CD4-positive, alpha-beta T cell treated with Interferon gamma for 1 hour (primary cell): ENCODE data around the gene NTRK3.
"Not testable (repeated sequence)": the region's sequence is repeated elsewhere in the genome, so short reads cannot be mapped to it uniquely, and the experiment has no call there.

ENCODE experiments used
- DNase-seq: peaks from one replicate; pipeline ENCODE4 v3.0.0-alpha.2; 2020

The NTRK3 gene

DNA sequence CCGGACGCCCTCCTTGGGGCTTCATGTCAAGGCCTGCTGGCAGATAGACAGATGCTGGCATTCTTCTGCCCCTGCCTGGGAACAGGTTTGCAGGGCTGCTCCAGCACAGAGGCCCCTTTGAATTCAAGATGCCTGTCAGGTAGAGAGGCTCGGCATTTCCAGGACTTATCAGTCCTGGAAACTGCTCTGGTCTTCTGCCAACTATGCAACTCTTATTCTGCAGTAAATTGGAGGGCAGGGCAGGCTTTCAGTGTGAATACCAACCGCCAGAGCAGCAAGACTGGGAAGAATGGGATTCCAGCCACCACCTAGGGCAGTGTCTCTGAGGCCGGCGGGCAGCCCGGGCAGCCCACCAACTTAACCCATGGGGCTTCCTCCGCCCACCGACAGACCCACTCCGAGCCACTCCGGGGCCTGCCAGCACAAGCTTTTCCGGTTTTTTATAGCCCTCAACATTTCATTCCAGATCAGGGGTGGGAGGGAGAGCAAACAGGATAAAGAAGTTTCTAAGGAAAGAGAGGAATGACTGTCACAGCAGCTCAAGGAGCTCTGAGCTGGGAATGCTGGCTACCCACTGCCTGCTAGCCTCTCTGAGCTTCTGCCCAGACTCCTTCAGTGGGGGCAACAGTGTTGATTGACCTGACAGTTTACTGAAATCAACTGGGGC is 140.9 kb downstream of the NTRK3 start:
- no peak for DNase-seq

DNA sequence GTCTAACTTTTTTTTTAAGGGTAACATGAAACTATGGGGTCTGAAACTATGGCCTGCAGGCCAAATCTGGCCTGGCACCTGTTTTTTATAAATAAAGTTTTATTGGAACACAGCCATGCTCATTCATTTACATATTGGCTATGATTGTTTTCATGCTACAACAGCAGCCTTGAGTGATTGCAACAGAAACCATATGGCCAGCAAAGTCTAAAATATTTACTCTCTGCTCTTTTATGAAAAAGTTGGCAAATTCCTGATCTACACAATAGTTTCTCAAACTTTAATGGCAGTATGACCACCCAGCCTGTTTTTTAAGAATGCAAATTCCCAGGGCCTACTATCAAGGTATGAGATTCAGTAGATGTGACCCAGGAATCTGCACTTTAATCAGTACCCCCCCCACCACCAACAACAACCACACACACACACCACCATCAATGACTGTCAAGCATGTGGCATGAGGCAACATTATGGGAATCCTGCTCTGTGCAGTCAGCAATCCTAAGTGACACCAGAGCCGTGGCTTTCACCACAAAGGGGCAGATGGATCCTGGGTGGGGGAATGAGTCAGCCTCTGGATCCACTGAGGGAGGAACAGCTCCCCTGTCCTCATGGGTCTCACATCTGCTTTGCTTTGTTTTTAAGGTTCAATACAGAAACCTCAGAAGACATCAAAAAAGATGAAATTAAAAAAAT is 142.8 kb downstream of the NTRK3 start:
- no peak for DNase-seq

- no peak for DNase-seq
These were observed 147.5 kb downstream of the NTRK3 start for GRCh38 chr15:88108991-88109390.

GRCh38 chr15:88108477-88108876 is 148.1 kb downstream of the NTRK3 start:
- no peak for DNase-seq

DNA sequence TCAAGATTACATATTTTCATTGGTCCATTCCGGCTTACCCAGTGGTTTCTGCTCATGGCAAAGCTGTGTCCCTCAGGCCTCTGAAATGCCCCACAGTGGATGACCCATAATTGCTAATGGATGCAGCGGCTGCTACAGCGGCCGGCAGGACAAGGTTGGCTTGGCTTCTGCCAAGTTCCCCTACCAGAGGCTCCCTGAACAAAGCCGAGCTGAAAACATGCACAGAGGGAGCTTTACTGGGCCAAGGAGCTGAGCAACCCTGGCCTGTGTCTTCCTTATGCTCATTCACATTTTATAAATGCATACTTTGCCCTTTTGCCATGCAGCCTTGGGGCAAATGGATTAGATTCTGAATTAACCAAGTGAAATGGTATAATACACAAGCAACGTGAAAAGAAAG is 150.5 kb downstream of the NTRK3 start:
- no peak for DNase-seq

DNA sequence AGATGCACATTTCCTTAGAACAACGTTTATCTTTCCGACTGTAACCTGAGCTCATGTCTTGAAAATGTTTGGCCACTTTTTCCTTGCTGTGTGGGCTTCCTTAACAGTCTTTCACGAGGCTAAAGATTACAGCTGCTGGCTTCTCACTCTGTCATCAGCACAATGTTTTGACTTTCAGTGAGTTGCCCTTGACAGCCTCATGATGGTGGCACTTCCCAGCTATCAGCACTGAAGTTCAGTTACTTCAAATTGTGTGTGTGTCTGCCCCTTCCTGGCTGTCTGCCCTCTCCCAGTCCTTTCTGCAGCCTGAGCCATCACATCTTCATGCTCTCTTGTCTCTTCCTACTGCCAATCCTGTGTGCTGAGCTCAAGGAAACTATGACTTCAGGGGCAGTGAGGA is 152.2 kb downstream of the NTRK3 start:
- no peak for DNase-seq

GRCh38 chr15:88100181-88100580 is 156.4 kb downstream of the NTRK3 start:
- no peak for DNase-seq

GRCh38 chr15:88098361-88098760 is 158.2 kb downstream of the NTRK3 start:
- no peak for DNase-seq

DNA sequence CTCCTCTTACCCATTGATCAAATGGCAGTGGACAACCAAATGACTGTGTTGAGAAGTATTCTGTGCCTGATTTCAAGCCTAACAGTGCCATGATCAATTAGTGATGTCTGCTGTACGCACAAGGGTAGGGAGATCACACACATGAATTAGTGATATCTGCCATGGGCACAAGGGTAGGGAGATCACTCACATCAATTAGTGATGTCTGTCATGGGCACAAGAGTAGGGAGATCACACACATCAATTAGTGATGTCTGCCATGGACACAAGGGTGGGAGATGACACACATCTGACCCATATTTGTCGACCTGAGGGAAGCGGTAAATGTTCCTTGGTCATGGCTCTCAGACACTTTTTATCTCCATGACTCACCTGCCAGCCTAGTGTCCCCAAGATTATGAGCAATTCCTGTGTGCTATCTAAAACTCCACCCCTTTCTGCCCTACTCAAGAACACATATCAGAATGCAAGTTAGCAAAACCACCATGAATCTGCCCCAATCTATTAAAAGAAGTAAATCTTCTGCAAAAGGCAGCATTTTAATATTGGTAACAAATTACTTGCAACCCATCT is 165.0 kb downstream of the NTRK3 start:
- DNase-seq, result no peak

GRCh38 chr15:88090481-88091011 is 166.0 kb downstream of the NTRK3 start:
- DNase-seq, result no peak

DNA sequence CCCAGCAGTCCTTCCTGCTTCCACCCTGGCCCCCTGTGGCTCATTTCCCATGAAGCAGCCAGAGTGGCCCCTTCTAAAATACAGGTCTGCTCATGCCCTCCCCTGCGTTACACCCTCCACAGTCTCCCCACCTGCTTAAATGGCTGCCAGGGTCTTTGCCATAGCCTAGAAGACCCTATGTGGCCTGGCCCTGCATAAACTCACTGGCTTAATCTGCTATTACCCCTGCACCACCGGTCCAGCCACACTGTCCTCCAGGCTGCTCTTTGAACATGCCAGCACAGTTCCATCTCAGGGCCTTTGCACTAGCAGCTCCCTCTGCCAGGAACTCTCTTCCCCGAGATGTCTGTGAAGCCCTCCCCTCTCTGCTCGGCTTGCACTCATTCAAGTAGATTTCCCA is 166.8 kb downstream of the NTRK3 start:
- DNase-seq, result no peak

DNA sequence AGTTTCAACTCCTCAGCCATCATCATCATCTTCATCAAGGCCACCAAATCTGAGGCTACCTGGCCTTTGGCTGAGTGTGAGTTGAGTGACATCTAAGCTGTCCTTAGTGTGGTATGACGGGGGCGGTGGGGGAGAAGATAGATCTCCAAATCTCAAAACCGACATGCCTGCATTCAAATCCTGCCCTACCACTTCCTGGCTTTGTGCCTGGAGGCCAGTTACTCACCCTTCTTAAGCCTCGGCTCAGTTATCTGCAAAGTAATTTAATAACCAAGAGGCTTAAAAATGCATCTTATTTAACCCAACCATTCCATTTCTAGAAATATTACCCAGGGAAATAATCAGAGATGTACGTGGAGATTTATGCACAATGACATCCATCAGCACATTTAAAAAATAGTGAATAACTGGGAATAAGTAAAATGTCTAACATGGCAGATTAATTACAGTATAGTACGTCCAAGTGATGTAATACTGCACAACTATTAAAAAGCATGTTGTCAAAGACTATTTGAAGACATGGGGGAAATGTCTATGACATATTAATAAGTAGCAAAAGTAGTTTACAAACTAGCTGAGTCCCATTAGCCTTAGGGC is 167.4 kb downstream of the NTRK3 start:
- DNase-seq, result no peak

DNA sequence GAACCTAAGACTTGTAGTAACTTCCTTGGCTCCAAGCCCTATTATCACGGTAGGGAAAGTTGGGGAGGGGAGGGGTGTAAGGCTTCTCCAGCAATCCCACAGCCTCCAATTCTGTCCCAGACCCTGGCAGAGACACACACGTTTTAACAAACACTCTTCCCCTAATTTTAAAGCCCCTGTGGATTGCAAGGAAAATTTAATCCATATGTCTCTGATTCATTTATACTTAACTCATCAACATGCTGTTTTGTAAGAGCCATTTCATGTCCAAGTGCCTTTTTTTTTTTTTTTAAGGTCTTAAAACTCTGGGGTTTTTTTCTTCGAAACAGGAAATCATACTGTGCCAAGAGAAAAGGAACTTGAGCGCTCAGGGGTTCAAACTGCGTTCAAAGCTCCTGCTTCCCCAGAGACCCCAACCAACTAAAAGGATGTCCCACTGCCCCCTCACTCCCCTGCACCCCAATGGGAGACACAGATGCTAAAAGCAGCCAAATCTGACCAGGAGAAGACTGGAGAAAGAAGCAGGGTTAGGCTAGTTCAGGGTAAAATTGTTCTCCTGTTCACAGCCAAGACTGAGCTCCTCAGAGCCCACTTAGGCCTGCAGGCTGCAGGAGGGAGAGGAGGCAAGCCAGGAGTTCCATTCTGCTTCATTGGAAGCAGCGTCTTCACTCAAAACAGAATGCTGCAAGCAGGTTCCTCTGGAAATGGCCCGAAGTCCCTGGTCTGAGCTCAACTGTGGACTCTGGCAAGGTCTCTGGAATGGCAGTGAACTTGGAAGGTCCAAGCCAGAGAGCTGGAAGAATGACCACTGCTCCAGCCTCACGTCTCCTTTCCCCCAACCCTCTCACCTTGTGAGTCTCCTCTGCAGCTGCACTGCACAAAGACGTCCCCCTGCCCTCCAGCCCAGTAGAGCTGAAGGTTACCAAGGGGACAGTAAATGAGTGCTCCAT is 172.5 kb downstream of the NTRK3 start:
- DNase-seq, result no peak

DNA sequence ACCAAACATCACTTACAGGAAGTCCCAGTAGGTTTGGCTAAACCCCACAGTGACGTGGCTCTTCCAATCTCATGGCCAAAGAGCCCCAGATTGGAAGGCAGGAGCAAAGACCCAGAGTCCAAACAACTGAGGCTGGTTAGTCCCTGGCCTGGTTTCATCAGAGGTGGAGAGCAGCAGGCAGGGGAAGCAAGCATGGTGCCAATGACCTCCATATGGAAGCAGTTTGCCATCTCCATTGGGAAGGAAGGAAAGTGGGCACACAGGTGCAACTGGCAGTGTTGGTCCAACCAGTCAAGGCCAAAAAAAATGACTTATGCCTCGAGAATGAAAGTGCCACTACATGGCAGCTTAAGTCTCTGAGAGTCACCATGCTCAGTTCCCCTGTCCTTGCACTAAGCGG is 175.9 kb downstream of the NTRK3 start:
- no peak for DNase-seq

GRCh38 chr15:88077296-88078020 is 179.1 kb downstream of the NTRK3 start:
- no peak for DNase-seq

DNA sequence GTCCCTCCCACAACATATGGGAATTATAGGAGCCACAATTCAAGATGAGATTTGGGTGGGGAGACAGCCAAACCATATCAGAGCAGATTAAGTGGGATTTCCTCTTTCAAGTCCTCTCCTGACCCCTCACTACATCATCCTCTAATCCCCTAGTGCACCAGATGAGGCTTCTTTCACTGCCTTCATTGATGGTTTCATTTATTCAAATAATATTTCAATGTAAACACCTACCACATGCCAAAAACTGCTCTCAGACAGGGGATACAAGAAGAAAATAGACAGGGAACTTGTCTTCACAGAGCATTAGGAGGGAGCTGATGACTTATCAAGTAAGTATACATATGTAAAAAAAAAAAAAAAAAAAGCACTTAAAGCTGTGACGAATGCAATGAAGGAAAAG is 180.2 kb downstream of the NTRK3 start:
- DNase-seq, result no peak

DNA sequence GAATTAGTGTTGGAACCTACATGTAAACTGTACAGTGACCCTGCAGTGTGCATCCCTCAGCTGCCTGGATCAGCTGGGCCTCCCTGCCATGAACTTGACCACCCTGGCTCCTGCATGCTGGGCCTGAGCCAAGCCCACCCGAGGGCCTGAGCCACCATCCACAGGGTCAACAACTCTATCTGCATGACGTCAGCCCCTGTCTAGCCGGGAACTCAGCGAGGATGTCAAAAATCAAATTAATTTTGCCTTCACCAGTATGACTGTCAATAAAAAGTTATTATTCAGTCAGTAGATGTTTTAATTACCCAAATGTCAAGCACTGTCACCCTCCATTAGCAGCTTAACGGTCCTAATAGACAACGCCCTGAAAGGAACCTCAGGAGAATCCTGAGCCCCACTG is 181.4 kb downstream of the NTRK3 start:
- DNase-seq, result no peak

DNA sequence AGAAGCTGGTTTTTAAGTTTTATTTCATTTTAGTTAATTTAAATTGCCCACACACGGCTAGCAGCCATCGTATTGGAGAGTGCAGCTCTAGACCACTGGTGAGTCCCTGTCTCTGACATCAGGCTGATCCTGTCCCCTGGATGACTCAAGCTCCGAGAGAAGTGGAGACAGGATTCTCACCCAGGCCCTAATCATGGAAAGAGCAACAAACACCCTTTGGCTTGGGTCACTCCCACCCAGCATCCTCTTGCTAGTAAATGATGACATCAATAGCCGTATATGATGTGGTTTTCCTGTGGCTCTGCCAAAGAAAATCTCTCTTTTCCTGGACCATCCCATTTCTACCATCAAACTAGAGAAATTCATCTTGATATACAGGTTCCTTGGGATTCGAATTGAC is 182.2 kb downstream of the NTRK3 start:
- no peak for DNase-seq

- DNase-seq, result no peak
These were observed 183.2 kb downstream of the NTRK3 start for GRCh38 chr15:88073391-88073691.

- DNase-seq, result no peak
These were observed 183.7 kb downstream of the NTRK3 start for GRCh38 chr15:88072598-88073390.

DNA sequence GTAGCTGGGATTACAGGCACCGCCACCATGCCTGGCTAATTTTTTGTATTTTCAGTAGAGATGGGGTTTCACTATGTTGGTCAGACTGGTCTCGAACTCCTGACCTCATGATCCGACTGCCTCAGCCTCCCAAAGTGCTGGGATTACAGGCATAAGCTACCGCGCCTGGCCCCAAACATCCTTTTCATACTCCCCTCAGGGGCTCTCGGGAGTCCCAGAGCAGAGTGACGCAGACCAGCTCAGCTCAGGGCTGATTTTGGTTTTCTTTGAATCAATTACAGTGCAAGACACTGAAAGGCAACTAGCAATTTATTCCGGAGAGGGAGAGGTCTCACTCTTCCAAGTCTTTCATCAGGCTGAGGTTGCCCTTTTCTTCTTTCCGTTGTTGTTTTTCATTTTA is 184.4 kb downstream of the NTRK3 start:
- DNase-seq, result not testable (repeated sequence)
